Naive B cell (primary cell): ENCODE data around the gene UNC5B. TPM values are rescaled to one million over a fixed set of nuclear protein-coding genes. Genes with fewer than 3 reads are reported as not detected.
"Not testable (repeated sequence)": the region's sequence is repeated elsewhere in the genome, so short reads cannot be mapped to it uniquely, and the experiment has no call there.

ENCODE experiments used
- ATAC-seq, 2 donors: fragments of 150-1000 bp; cut with Tn5 transposase; 2 replicates each; pipeline ENCODE4 v1.10.0; 2021; ENCODE audit warnings: low read depth in 2 of 2, mild to moderate bottlenecking in 2 of 2, moderate library complexity in 2 of 2
- DNase-seq: peaks from one replicate; pipeline ENCODE4 v3.0.0; 2022
- H3K27ac Mint-ChIP-seq, 6 donors: one replicate each; pipeline ENCODE4 v1.8.0; 2020 to 2022; ENCODE audit warnings: mild to moderate bottlenecking in 6 of 6, mixed read lengths in 6 of 6, moderate library complexity in 5 of 6, inconsistent platforms in 2 of 6
- H3K27me3 Mint-ChIP-seq, 3 donors: one replicate each; pipeline ENCODE4 v1.8.0; 2021 to 2022; ENCODE audit warnings: mixed read lengths in 3 of 3, mild to moderate bottlenecking in 1 of 3
- H3K36me3 Mint-ChIP-seq, 2 donors: one replicate each; pipeline ENCODE4 v1.8.0; 2020 to 2022; ENCODE audit warnings: mixed read lengths in 2 of 2, inconsistent platforms in 1 of 2, mild to moderate bottlenecking in 1 of 2
- H3K4me1 Mint-ChIP-seq, 3 donors: one replicate each; pipeline ENCODE4 v1.8.0; 2020 to 2022; ENCODE audit warnings: mixed read lengths in 3 of 3, inconsistent platforms in 1 of 3, mild to moderate bottlenecking in 1 of 3, moderate library complexity in 1 of 3
- H3K4me3 Mint-ChIP-seq, 8 donors: one replicate each; pipeline ENCODE4 v1.8.0; 2020 to 2022; ENCODE audit warnings: mild to moderate bottlenecking in 8 of 8, mixed read lengths in 8 of 8, moderate library complexity in 8 of 8, inconsistent platforms in 2 of 8
- H3K9me3 Mint-ChIP-seq, 7 donors: one replicate each; pipeline ENCODE4 v1.8.0; 2020 to 2022; ENCODE audit warnings: mixed read lengths in 7 of 7, mild to moderate bottlenecking in 5 of 7, inconsistent platforms in 2 of 7, moderate library complexity in 1 of 7
- polyA plus RNA-seq, 6 donors: library from polyadenylated mRNA; unstranded; fragments of 300-500 nt; fragmentation: Illumina TruSeq; gene quantifications; one replicate each; pipeline ENCODE4 v1.2.3, GENCODE V29; 2021; ENCODE audit warnings: low read depth in 6 of 6

UNC5B gene
- polyA plus RNA-seq, 6 donors from 2014 or later: not detected

DNA sequence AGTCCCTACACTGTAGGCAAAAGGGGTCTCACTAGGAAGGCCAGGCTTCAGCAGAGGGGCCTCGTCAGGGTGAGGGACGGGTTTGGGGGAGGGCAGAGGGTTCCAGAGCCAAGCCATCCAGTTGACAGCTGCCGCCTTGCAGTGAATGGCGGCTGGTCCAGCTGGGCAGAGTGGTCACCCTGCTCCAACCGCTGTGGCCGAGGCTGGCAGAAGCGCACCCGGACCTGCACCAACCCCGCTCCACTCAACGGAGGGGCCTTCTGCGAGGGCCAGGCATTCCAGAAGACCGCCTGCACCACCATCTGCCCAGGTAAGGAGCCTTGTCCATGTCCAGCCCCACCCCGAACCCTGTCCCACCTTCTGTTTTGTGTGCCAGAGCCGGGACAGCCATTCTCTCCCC lies 75.1 kb downstream of the UNC5B start:
- H3K27me3 Mint-ChIP-seq: peaks cover 0 to 8% (median 0%) of the 10 kb centered on the region in 3 donors
- no peak overlapping the region for H3K4me3 Mint-ChIP-seq
- ATAC-seq (no peak), DNase-seq (no peak)
- no peak overlapping the region for H3K27ac Mint-ChIP-seq
- H3K36me3 Mint-ChIP-seq: no peaks in the 10 kb centered on the region
- H3K4me1 Mint-ChIP-seq: peaks cover 0 to 7% (median 6%) of the 10 kb centered on the region in 3 donors
- H3K9me3 Mint-ChIP-seq: no peaks in the 10 kb centered on the region

DNA sequence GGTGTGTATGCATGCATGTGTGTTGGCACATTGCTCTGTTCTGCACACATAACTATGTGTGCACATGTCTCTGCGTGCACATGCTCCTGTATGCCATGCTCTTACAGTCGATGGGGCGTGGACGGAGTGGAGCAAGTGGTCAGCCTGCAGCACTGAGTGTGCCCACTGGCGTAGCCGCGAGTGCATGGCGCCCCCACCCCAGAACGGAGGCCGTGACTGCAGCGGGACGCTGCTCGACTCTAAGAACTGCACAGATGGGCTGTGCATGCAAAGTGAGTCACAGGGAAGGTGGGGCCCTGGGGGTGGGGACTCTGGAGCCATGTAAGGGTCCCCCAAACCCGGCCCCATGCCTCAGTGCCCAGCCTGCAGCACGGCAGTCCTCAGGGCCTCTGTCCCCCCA lies 76.1 kb downstream of the UNC5B start:
- Mint-ChIP-seq H3K27me3 (peaks cover 0 to 8% (median 0%) of the 10 kb centered on the region in 3 donors), H3K27ac (no peak overlapping the region), H3K9me3 (no peaks in the 10 kb centered on the region), H3K4me1 (peaks cover 0 to 7% (median 6%) of the 10 kb centered on the region in 3 donors), H3K4me3 (no peak overlapping the region), H3K36me3 (no peaks in the 10 kb centered on the region)
- ATAC-seq (no peak), DNase-seq (no peak)

DNA sequence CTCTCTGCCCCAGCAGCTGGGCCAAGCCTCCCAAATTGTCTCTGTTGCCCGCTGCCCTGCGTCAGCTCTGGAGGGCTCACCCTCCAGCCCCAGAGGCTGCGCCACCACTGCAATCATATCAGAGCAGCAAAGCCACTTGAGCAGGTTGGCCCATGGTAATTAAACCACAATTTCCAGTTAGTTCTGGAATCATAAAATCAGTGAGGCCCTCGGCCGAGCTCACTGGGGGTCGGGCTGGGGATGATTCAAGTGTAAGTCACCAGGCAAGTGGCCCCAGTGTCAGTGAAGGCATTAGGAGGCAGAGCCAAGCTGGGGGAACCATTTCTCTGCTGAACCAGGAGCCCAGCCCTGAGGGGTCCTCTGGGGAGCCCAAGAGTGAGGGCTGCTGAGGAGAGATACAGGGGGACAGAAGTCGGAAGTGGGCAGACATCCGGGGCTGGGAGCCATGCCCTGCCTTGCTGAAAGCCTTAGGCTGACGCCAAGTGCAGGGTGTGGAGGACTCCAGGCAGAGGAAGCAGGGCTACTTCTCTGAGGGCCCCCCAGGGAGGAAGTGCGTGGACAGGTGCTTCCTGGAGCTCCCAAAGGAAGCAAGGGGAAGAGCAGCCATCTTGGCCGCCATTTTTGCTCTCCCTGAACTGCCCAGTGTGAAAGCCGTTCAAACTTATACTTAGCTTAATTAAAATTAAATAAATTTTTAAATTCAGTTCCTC lies 77.2 kb downstream of the UNC5B start:
- peaks cover 0 to 6% (median 5%) of the 10 kb centered on the region in 3 donors for H3K4me1 Mint-ChIP-seq
- H3K36me3 Mint-ChIP-seq: no peaks in the 10 kb centered on the region
- no peak overlapping the region for H3K4me3 Mint-ChIP-seq
- peak overlapping the region in 1 of 6 donors; percentile 82 for H3K27ac Mint-ChIP-seq
- no peaks in the 10 kb centered on the region for H3K9me3 Mint-ChIP-seq
- H3K27me3 Mint-ChIP-seq: peaks cover 0 to 15% (median 7%) of the 10 kb centered on the region in 3 donors
- DNase-seq (no peak), ATAC-seq (no peak)

DNA sequence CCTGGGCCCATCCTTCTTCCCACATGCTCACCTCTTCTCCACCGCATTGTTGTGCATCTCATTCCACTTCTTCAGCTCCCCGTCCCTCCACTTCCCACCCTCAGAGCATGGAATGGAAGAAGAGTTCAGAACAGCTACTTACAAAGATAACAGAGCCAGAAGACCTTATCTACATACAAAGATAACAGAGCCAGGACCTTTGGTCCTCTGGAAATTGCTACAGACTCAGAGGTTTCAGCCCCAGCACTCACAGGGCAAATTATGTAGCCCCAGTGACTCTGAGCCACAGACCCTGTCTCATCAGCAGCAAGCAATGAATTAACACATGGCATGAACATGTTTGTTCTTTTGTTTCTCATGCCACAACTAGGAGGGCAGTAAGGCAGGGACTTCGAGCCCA lies 78.0 kb downstream of the UNC5B start:
- no peak for ATAC-seq
- DNase-seq: no peak
- Mint-ChIP-seq H3K4me3 (no peak overlapping the region), H3K27me3 (peaks cover 0 to 18% (median 10%) of the 10 kb centered on the region in 3 donors), H3K9me3 (no peaks in the 10 kb centered on the region), H3K4me1 (peaks cover 0 to 6% (median 5%) of the 10 kb centered on the region in 3 donors), H3K27ac (peak overlapping the region in 1 of 6 donors; percentile 10), H3K36me3 (no peaks in the 10 kb centered on the region)

DNA sequence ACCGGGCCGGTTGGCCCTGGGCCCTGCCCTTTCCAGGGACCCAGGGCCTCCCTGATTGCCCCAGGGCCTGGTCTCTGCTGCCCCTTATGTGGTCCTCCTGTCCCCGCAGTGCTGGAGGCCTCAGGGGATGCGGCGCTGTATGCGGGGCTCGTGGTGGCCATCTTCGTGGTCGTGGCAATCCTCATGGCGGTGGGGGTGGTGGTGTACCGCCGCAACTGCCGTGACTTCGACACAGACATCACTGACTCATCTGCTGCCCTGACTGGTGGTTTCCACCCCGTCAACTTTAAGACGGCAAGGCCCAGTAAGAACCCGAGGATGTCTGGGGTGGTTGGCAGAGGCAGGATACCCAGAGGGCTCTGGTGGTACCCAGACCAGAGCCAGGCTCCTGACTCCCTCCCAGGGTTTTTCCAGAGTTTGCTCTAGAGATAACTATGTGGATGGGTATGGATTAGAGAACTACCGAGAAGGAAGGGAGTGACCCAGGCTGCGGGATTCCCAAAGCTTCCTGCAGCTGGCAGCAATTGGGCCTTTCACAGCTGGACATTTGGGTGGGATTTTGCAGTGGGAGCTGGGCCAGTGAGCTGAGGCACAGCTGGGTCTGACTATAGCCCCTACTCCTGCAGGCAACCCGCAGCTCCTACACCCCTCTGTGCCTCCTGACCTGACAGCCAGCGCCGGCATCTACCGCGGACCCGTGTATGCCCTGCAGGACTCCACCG lies 78.6 kb downstream of the UNC5B start:
- no peak overlapping the region for H3K4me3 Mint-ChIP-seq
- no peaks in the 10 kb centered on the region for H3K36me3 Mint-ChIP-seq
- DNase-seq: no peak
- H3K9me3 Mint-ChIP-seq: no peaks in the 10 kb centered on the region
- H3K27me3 Mint-ChIP-seq: peaks cover 0 to 24% (median 16%) of the 10 kb centered on the region in 3 donors
- no peak for ATAC-seq
- H3K27ac Mint-ChIP-seq: no peak overlapping the region
- peaks cover 0 to 6% (median 5%) of the 10 kb centered on the region in 3 donors for H3K4me1 Mint-ChIP-seq

DNA sequence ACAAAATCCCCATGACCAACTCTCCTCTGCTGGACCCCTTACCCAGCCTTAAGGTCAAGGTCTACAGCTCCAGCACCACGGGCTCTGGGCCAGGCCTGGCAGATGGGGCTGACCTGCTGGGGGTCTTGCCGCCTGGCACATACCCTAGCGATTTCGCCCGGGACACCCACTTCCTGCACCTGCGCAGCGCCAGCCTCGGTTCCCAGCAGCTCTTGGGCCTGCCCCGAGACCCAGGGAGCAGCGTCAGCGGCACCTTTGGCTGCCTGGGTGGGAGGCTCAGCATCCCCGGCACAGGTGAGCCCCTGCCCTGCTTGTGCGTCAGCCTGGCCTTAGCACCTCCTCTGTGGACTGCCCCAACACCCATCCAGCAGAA lies 79.1 kb downstream of the UNC5B start:
- Mint-ChIP-seq H3K36me3 (no peaks in the 10 kb centered on the region), H3K9me3 (no peaks in the 10 kb centered on the region), H3K27ac (no peak overlapping the region), H3K4me3 (no peak overlapping the region), H3K4me1 (peaks cover 0 to 6% (median 5%) of the 10 kb centered on the region in 3 donors), H3K27me3 (peaks cover 0 to 29% (median 21%) of the 10 kb centered on the region in 3 donors)
- no peak for DNase-seq
- no peak for ATAC-seq

DNA sequence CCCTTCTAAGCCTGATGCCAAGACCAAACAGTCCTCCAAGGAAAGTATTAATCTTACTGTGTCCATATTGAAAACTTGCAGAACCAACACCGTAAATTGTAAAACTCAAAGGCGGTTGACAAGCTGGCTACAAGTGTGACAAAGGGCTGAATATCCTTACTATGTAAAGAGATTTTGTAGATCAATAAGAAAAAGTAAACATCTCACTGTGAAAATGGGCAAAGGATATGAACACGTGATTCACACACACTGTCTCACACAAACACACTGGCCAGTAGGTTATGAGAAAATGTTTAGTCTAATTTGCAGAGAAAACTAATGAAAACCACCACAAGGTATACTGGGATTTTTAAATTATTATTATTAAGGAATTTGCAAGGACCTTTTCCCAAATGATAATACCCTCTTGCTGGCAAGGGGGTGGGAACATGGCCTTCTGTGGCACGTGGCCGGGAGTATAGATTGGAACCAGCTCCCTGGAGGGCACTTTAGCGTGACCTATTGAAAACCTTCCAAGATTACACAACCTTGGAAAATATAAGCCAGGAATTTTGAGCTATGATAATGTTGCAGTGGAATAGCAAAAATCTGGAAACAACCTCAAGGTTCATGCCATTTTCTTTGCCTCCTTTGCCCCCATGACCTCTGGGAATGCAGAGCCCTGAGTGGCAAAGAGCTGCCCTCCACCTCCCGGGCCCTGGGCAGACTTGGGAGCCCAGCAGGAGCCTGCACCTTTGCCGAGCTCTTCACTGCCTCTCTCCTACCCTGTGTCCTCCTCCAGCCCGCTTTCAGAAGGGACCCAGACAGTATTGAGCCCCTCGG lies 80.5 kb downstream of the UNC5B start:
- Mint-ChIP-seq H3K27ac (no peak overlapping the region), H3K4me3 (no peak overlapping the region), H3K4me1 (peaks cover 0 to 6% (median 5%) of the 10 kb centered on the region in 3 donors), H3K27me3 (peaks cover 0 to 31% (median 21%) of the 10 kb centered on the region in 3 donors), H3K9me3 (no peaks in the 10 kb centered on the region), H3K36me3 (no peaks in the 10 kb centered on the region)
- ATAC-seq (no peak), DNase-seq (no peak)

DNA sequence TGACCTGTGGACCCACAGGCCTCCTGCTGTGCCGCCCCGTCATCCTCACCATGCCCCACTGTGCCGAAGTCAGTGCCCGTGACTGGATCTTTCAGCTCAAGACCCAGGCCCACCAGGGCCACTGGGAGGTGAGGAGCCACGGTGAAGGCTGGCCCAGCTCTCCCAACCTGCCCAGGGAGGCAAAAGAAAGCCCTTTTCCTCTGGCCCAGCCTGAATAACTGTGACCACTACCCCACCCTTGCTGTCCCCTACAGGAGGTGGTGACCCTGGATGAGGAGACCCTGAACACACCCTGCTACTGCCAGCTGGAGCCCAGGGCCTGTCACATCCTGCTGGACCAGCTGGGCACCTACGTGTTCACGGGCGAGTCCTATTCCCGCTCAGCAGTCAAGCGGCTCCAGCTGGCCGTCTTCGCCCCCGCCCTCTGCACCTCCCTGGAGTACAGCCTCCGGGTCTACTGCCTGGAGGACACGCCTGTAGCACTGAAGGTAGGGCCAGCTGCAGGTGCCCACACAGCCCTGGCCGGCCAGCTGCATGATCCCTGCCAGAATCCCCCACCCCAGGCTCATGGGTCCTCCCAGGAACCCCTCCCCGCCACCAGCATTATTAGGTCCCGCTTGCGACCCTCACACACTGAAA lies 81.2 kb downstream of the UNC5B start:
- DNase-seq (no peak), ATAC-seq (no peak)
- Mint-ChIP-seq H3K27me3 (peaks cover 1 to 31% (median 23%) of the 10 kb centered on the region in 3 donors), H3K36me3 (no peaks in the 10 kb centered on the region), H3K9me3 (no peaks in the 10 kb centered on the region), H3K27ac (no peak overlapping the region), H3K4me3 (no peak overlapping the region), H3K4me1 (peaks cover 0 to 6% (median 5%) of the 10 kb centered on the region in 3 donors)

DNA sequence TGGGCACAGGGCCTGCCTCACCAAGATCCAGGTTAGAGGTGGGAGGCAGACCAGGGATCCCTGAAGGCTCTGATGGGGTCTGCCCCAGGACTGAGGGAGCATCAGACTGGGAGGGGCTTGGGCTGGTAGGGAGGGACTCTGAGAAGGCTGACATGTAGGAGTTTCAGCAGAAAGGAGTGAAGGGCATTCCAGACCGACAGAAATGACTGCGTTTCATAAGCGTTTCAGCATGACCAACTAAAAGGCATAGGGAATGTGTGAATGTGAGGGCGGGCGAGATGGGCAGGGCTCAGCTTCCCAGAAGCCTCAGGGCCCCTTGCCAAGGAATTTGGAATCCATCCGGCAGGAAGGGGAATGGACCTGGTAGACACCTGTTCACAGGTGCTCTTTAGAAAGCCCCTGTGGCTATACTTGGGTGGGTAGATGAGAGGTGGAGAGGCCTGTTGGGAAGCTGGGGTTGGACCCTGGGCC lies 81.8 kb downstream of the UNC5B start:
- Mint-ChIP-seq H3K36me3 (no peaks in the 10 kb centered on the region), H3K9me3 (no peaks in the 10 kb centered on the region), H3K27me3 (peaks cover 3 to 28% (median 27%) of the 10 kb centered on the region in 3 donors), H3K4me1 (peaks cover 0 to 6% (median 4%) of the 10 kb centered on the region in 3 donors), H3K4me3 (no peak overlapping the region), H3K27ac (peak overlapping the region in 1 of 6 donors; percentile 81)
- no peak for ATAC-seq
- no peak for DNase-seq

DNA sequence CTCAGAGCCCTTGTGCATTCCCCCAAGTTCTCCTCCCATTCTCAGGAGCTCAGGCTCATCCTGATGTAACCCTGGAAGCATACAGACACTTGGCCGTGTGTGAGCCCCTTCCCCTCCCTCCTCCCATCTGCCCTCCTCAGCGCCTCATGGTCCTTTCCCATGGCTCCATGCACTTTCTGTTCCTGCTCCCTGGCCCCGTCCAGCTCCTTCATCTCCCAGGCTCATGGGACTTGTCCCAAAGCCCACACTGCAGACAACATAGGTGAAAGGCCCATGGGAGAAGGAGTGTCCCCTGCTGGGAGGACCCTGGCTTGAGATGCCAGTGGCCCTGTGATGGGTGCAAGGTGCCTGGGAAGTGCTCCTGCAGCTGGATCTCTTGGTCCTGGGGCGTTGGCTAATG lies 82.5 kb downstream of the UNC5B start:
- no peak for ATAC-seq
- Mint-ChIP-seq H3K4me1 (peaks cover 0 to 9% (median 0%) of the 10 kb centered on the region in 3 donors), H3K36me3 (no peaks in the 10 kb centered on the region), H3K9me3 (no peaks in the 10 kb centered on the region), H3K4me3 (no peak overlapping the region), H3K27me3 (peaks cover 3 to 35% (median 23%) of the 10 kb centered on the region in 3 donors), H3K27ac (no peak overlapping the region)
- no peak for DNase-seq

DNA sequence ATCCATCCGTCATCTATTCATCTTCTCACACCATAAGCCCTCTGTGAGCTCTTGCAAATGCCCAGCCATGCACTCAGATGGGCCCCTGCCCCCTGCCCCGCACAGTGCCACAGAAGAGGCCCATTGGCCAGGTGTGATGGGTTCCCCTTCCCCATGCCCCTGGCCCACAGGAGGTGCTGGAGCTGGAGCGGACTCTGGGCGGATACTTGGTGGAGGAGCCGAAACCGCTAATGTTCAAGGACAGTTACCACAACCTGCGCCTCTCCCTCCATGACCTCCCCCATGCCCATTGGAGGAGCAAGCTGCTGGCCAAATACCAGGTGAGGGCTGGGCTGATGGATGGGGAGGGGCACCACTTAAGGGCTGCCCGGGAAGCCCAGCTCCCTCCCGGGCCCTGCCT lies 83.3 kb downstream of the UNC5B start:
- peak overlapping the region in 1 of 6 donors; percentile 19 for H3K27ac Mint-ChIP-seq
- H3K27me3 Mint-ChIP-seq: peaks cover 3 to 36% (median 23%) of the 10 kb centered on the region in 3 donors
- ATAC-seq: no peak

DNA sequence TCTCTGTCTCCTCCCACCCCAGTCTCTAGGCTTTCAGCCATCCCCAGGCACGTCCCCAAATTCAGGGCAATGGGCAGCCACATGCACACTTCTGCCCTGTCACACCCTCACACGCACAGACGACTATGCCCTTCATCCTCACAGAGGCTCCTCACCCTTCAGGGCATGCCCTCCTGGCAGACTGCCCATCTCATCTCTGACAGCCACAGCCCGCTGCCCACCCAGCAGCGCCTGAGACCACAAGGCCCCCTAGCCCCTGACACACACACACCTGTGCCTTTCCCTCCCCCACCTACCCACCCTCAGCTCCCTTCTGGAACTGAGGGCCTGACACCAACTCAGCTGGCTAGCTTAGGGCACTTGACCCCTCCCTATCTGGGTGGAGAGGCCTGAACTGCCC lies 83.7 kb downstream of the UNC5B start:
- Mint-ChIP-seq H3K4me3 (no peak overlapping the region), H3K4me1 (peaks cover 0 to 8% (median 0%) of the 10 kb centered on the region in 3 donors), H3K27me3 (peaks cover 3 to 36% (median 23%) of the 10 kb centered on the region in 3 donors), H3K36me3 (no peaks in the 10 kb centered on the region), H3K27ac (no peak overlapping the region), H3K9me3 (no peaks in the 10 kb centered on the region)
- DNase-seq: no peak
- ATAC-seq: no peak

More for the DNA sequence above, 83.3 kb downstream of the UNC5B start:
- no peaks in the 10 kb centered on the region for H3K36me3 Mint-ChIP-seq
- H3K4me3 Mint-ChIP-seq: no peak overlapping the region
- H3K4me1 Mint-ChIP-seq: peaks cover 0 to 8% (median 0%) of the 10 kb centered on the region in 3 donors
- H3K9me3 Mint-ChIP-seq: no peaks in the 10 kb centered on the region
- DNase-seq: no peak

DNA sequence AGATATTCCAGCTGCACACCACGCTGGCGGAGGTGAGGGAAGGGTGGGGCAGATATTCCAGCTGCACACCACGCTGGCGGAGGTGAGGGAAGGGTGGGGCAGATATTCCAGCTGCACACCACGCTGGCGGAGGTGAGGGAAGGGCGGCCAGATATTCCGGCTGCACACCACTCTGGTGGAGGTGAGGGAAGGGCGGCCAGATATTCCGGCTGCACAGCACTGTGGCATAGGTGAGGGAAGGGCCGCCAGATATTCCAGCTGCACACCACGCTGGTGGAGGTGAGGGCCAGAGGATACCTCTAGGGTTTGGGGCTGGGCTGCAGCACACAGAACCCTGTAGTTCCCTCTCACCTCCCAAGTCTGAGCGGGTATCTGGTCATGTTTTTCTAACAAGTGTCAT lies 84.4 kb downstream of the UNC5B start:
- ATAC-seq, H3K36me3 Mint-ChIP-seq, H3K4me3 Mint-ChIP-seq, H3K27ac Mint-ChIP-seq, DNase-seq, H3K9me3 Mint-ChIP-seq, H3K4me1 Mint-ChIP-seq: not testable (repeated sequence)
- peaks cover 3 to 36% (median 23%) of the 10 kb centered on the region in 3 donors for H3K27me3 Mint-ChIP-seq
